HEK293T (cell line): ENCODE data around the gene NEDD9.

Experiments
- CTCF ChIA-PET: fragments of 350-600 bp; formaldehyde crosslinking; extraction: SDS; loops from one replicate; lab custom pipeline; 2021; ENCODE audit warnings: antibody characterized with exemption, inconsistent platforms; lab: Yijun Ruan, JAX
- POLR2A ChIA-PET: fragments of 350-600 bp; formaldehyde crosslinking; extraction: SDS; loops from one replicate; lab custom pipeline; 2020; ENCODE audit warnings: antibody characterized with exemption, inconsistent platforms; lab: Yijun Ruan, JAX
- DNase-seq: peaks from one replicate; pipeline ENCODE4 v3.0.0; 2012; ENCODE audit warnings: mixed read lengths; ENCODE audit errors: extremely low spot score
- ARNT ChIP-seq: fragments of 450-650 bp; IDR thresholded peaks from 2 replicates; pipeline ENCODE4 v1.6.1; 2017; ENCODE audit warnings: mild to moderate bottlenecking
- BHLHE40 ChIP-seq: fragments of 450-650 bp; IDR thresholded peaks from 2 replicates; pipeline ENCODE4 v1.6.1; 2016; ENCODE audit warnings: mild to moderate bottlenecking, moderate library complexity, borderline replicate concordance
- CTBP1 ChIP-seq: fragments of 450-650 bp; IDR thresholded peaks from 2 replicates; pipeline ENCODE4 v1.6.1; 2016; ENCODE audit warnings: borderline replicate concordance
- ELF4 ChIP-seq: fragments of 450-650 bp; IDR thresholded peaks from 2 replicates; pipeline ENCODE4 v1.6.1; 2017; ENCODE audit warnings: antibody characterized with exemption
- FOXA1 ChIP-seq: fragments of 450-650 bp; IDR thresholded peaks from 2 replicates; pipeline ENCODE4 v1.6.1; 2016; ENCODE audit warnings: mild to moderate bottlenecking
- FOXK2 ChIP-seq: fragments of 450-650 bp; IDR thresholded peaks from 2 replicates; pipeline ENCODE4 v1.6.1; 2016; ENCODE audit warnings: mild to moderate bottlenecking
- FOXM1 ChIP-seq: fragments of 450-650 bp; IDR thresholded peaks from 2 replicates; pipeline ENCODE4 v1.6.1; 2017; ENCODE audit warnings: mild to moderate bottlenecking, borderline replicate concordance
- HDGF ChIP-seq: fragments of 450-650 bp; IDR thresholded peaks from 2 replicates; pipeline ENCODE4 v1.6.1; 2017; ENCODE audit warnings: antibody characterized with exemption, borderline replicate concordance
- L3MBTL2 ChIP-seq: fragments of 450-650 bp; conservative IDR thresholded peaks from 2 replicates; pipeline ENCODE4 v1.6.1; 2016; ENCODE audit warnings: mild to moderate bottlenecking
- LEF1 ChIP-seq: fragments of 450-650 bp; IDR thresholded peaks from 2 replicates; pipeline ENCODE4 v1.6.1; 2017; ENCODE audit warnings: mild to moderate bottlenecking, borderline replicate concordance
- NFRKB ChIP-seq: fragments of 450-650 bp; IDR thresholded peaks from 2 replicates; pipeline ENCODE4 v1.6.1; 2016; ENCODE audit warnings: mild to moderate bottlenecking, moderate library complexity
- PKNOX1 ChIP-seq: fragments of 450-650 bp; IDR thresholded peaks from 2 replicates; pipeline ENCODE4 v1.6.1; 2016
- SP1 ChIP-seq: fragments of 450-650 bp; IDR thresholded peaks from 2 replicates; pipeline ENCODE4 v1.6.1; 2017
- SUZ12 ChIP-seq: fragments of 450-650 bp; IDR thresholded peaks from 2 replicates; pipeline ENCODE4 v1.6.1; 2016; ENCODE audit warnings: mild to moderate bottlenecking
- TARDBP ChIP-seq: fragments of 450-650 bp; IDR thresholded peaks from 2 replicates; pipeline ENCODE4 v1.6.1; 2016
- ZNF384 ChIP-seq: fragments of 450-650 bp; IDR thresholded peaks from 2 replicates; pipeline ENCODE4 v1.6.1; 2016

The NEDD9 gene

GRCh38 chr6:11198663-11199603 is 33.5 kb downstream of the NEDD9 start:
- DNase-seq: no peak
- ChIA-PET POLR2A (no interaction called here), CTCF (no interaction called here)
- TF ChIP-seq ZNF384: no peak
- no peak for TF ChIP-seq FOXA1
- TF ChIP-seq PKNOX1: no peak
- TF ChIP-seq TARDBP: no peak
- no peak for TF ChIP-seq ARNT
- TF ChIP-seq ELF4: no peak
- TF ChIP-seq LEF1: no peak
- no peak for TF ChIP-seq CTBP1
- no peak for TF ChIP-seq L3MBTL2
- TF ChIP-seq FOXK2: no peak

DNA sequence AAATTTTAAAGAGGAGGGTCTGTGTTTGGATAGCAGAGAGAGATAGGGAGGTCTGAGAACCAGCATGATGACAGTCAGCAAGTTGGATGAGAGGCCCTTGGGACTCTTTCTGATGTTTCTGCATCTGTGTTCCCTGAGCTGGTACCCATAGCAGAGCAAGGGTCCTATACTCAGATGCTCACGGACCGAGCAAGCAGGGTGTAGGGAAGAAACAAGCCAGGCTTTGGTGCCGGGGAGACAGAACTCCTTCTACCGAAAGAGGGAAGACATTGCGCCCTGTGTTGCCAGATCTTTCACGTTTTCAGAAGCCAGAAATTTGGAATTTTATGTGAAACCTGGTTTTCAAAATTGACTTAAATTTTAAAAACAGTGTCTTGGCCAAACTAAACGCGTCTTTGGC is 34.6 kb downstream of the NEDD9 start:
- CTCF ChIA-PET: no interaction called here
- TF ChIP-seq ARNT (no peak), CTBP1 (no peak), ZNF384 (no peak), NFRKB (no peak), L3MBTL2 (no peak), FOXA1 (no peak), SUZ12 (no peak), FOXK2 (no peak), ELF4 (no peak), HDGF (no peak), TARDBP (no peak), SP1 (no peak), LEF1 (no peak), BHLHE40 (no peak), FOXM1 (no peak), PKNOX1 (no peak)
- no peak for DNase-seq
- POLR2A ChIA-PET: no interaction called here

GRCh38 chr6:11197175-11197536 is 35.3 kb downstream of the NEDD9 start:
- POLR2A ChIA-PET: no interaction called here
- no peak for DNase-seq
- TF ChIP-seq FOXM1: no peak
- no peak for TF ChIP-seq FOXA1
- TF ChIP-seq SP1: no peak
- TF ChIP-seq ARNT: no peak
- TF ChIP-seq ZNF384: no peak
- no peak for TF ChIP-seq ELF4
- no peak for TF ChIP-seq HDGF
- no peak for TF ChIP-seq FOXK2
- no peak for TF ChIP-seq NFRKB
- TF ChIP-seq CTBP1: no peak
- no peak for TF ChIP-seq SUZ12
- TF ChIP-seq PKNOX1: no peak
- TF ChIP-seq BHLHE40: no peak
- TF ChIP-seq TARDBP: no peak
- CTCF ChIA-PET: interaction anchor here (0.7 kb wide), 1 partner anchor 632 kb away, joined by 6 read pairs; no protein-coding TSS in a partner anchor

GRCh38 chr6:11196511-11197174 is 35.8 kb downstream of the NEDD9 start:
- TF ChIP-seq ARNT: no peak
- POLR2A ChIA-PET: no interaction called here
- no peak for DNase-seq
- CTCF ChIA-PET: interaction anchor here (0.7 kb wide), 1 partner anchor 632 kb away, joined by 6 read pairs; no protein-coding TSS in a partner anchor

DNA sequence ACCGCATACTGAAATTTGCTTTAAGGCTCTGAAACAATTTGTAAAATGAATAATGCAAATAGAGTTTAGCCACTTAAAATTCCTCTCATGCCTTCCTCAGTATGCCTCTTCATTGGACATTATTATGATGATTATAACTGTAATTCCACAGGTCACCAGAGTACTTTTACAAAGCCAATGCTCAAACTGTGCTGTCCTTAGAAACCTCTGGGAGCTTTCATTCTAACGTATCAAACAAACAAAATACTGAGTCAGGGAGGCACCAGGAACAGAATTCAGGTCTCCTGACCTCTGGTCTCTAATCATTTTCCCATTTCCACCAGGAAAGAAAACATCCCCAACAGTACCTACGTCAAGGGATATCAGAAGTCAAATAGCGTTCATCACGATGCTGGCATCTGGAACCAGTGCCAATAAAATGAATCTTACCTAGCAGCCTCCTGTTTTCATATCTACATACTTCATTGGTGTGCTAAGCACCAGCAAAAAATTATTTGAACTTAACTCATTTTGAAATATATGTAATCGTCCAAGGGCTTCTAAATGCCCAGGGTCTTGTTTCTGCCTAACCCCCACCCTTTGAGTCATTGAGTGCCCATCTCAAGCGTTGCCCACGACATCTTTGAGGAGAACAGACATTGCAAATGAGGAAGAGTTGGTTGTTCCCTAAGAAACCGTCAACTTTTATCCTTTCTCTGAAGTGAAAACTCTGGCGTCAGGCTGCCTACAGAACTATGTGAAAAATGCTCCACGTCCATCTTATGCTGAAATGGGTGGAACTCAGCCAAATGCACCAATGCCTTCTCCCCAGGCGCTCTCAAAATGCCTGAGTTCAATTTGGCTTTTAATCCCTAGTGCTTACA is 37.9 kb downstream of the NEDD9 start:
- no peak for TF ChIP-seq FOXM1
- no peak for TF ChIP-seq SP1
- no peak for TF ChIP-seq HDGF
- no peak for TF ChIP-seq ELF4
- no peak for TF ChIP-seq CTBP1
- no peak for TF ChIP-seq L3MBTL2
- no peak for TF ChIP-seq SUZ12
- TF ChIP-seq TARDBP: no peak
- TF ChIP-seq ZNF384: no peak
- TF ChIP-seq FOXK2: no peak
- no peak for TF ChIP-seq FOXA1
- TF ChIP-seq NFRKB: no peak
- no peak for TF ChIP-seq PKNOX1
- no peak for TF ChIP-seq BHLHE40
- no peak for TF ChIP-seq LEF1
- no peak for TF ChIP-seq ARNT
- CTCF ChIA-PET: no interaction called here
- POLR2A ChIA-PET: no interaction called here
- DNase-seq: no peak
